Cardiac fibroblast (primary cell): Measurements from ENCODE around the gene CD38.
A peak's percentile ranks its signal among the peaks of the same experiment; 100 is the strongest.

Experiments
- DNase-seq, 2 donors: peaks; one replicate each; pipeline versions ENCODE4 v3.0.0 to v3.0.0-alpha.2; 2010; ENCODE audit warnings: low read depth in 2 of 2
- H3K4me3 ChIP-seq, 2 donors: replicated peaks in 1 of 2; 1 replicate in 1 of 2; 2 replicates in 1 of 2; pipeline ENCODE4 v1.5.1; 2011; ENCODE audit warnings: low read depth in 2 of 2, low read length in 2 of 2, mild to moderate bottlenecking in 2 of 2, moderate library complexity in 1 of 2
- TF ChIP-seq, protein P1 (sequence below): IDR thresholded peaks from one replicate; pipeline ENCODE4 v1.5.1; 2011; ENCODE audit warnings: low read depth, mild to moderate bottlenecking, low read length, inconsistent platforms

The CD38 gene

DNA sequence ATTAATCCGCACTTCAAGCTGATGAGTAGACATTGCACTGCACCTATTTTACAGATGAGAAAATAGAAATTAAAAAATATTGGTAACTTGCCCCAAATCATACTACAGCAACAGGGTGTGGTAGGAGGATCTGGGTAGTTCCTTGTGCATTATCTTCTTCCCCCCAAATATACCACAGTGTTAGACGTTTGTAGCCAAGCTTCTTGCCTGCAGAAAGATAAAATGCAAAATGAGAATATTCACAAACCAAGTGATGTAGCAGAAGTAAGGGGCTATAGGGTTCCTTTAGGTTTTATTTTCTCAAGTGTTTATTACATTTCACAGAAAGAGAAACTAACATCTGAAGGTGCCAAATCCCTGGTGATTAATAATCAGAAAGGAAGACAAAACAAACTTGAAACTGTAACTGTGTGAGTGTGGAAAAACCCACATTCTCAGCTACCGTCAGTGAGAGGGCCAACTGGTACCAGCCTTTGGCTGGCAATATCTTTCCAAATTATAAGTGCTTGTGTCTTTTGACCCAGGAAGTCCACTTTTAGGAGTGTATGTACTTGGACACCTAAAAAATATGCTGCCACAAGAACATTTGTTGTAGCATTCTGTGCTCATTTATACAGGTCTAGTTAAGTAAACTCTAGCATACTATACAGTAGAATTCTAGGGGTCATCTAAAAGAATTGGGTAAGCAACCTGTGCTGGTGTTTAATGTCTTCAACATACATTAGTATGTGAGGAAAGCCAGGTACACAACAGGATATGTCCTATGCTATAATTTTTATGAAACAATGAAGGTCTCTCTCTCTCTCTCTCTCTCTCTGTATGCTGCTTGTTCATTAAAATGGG, 6.7 kb upstream of the CD38 start:
- TF ChIP-seq, protein P1, sequence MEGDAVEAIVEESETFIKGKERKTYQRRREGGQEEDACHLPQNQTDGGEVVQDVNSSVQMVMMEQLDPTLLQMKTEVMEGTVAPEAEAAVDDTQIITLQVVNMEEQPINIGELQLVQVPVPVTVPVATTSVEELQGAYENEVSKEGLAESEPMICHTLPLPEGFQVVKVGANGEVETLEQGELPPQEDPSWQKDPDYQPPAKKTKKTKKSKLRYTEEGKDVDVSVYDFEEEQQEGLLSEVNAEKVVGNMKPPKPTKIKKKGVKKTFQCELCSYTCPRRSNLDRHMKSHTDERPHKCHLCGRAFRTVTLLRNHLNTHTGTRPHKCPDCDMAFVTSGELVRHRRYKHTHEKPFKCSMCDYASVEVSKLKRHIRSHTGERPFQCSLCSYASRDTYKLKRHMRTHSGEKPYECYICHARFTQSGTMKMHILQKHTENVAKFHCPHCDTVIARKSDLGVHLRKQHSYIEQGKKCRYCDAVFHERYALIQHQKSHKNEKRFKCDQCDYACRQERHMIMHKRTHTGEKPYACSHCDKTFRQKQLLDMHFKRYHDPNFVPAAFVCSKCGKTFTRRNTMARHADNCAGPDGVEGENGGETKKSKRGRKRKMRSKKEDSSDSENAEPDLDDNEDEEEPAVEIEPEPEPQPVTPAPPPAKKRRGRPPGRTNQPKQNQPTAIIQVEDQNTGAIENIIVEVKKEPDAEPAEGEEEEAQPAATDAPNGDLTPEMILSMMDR, result no peak
- H3K4me3 ChIP-seq, result no peak overlapping the region
- DNase-seq, result no peak

DNA sequence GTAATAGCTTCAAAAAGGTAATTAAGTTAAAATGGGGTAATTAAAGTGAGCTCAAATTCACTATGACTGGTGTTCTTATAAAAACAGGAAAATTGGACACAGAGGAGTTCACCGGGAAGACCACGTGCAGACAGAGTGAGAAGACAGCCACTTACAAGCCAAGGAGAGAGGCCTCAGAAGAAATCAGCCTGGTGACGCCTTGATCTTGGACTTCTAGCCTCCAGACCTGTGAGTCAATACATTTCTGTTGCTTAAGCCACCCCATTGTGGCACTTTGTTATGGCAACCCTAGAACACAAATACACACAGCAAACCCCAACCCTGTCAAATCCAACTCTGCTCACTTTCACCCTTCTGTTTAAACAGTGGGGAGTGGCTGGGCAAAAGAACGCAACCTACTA, 4.1 kb upstream of the CD38 start:
- TF ChIP-seq, protein P1, result no peak
- DNase-seq, result peak; percentile 2 to 23
- H3K4me3 ChIP-seq, result no peak overlapping the region

DNA sequence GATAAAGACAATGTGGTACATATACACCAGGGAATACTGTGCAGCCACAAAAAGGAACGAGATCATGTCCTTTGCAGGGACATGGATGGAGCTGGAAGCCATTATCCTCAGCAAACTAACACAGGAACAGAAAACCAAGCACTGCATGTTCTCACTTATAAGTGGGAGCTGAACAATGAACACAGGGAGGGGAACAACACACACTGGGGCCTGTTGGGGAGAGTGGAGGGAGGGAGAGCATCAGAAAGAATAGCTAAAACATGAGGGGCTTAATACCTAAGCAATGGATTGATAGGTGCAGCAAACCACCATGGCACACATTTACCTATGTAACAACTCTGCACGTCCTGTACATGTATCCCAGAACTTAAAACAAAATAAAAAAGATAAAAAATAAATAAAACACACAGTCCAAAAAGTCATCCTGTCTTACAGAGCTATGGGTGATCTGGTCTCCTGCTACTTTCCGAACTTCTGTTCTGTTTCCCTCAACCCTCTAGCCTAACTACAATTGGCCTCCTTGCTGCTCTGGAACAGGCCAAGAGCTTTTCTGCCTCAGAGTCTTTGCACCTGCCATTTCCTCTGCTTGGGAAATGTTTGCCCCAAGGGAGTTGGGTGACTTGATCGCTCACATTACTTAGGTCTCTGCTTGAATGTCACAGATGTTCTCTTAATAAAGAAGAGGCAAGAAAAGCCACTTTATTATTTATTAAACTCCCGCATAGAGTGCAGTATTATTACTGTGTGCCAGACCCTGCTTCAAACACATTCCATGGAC, 1.1 kb upstream of the CD38 start:
- TF ChIP-seq, protein P1, result no peak
- DNase-seq, result no peak
- H3K4me3 ChIP-seq, result no peak overlapping the region

DNA sequence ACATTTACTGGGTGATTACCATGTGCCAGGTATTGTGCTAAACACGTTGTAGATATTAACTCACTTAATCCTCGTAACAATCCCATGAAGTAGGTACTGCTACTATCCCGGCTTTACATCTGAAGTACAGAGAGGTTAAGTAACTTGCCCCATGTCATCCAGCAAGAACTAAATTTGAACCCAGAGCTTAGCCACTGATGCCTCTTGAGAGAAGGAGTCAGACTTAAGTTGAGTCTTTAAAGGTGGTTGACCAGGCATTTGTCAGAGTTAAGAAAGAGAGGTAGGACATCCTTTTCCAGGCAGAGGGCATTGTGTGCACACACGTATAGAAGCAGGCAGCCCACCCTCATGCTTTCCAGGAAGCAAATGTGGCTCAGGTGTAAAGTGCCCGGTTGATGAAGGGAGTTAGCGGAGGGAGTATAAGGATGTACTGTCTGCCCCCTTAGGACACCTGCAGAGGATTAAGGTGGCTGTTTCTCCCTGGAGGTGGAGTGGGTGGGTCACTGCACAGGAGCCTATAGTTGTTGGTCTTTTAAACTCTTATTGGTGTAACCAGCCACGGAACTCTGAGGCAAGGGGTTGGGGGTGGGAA, 335 bp upstream of the CD38 start:
- H3K4me3 ChIP-seq, result no peak overlapping the region
- TF ChIP-seq, protein P1, result no peak
- DNase-seq, result no peak

DNA sequence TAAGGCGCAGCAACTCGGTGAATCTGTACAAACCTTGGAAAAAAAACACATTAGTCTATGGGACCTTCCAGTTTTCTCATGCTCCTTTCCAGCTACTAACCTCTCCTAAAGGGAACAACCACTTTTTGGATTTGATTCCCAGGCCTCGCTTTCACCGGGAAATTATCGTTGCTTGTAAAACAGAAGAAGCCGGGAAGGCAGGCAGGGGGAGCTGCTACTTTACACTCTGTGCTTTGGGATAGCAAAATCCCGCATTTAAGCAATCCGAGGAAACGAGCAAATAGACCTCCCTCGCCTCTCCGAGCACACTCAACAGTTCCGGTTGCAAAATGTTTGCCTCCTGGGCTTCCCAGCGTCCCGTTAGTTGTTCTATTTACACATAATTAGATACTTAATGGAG, 1.2 kb downstream of the CD38 start:
- TF ChIP-seq, protein P1, result peak; percentile 55
- peak overlapping the region; percentile 10 to 49 for H3K4me3 ChIP-seq
- DNase-seq, result peak; percentile 75 to 78

DNA sequence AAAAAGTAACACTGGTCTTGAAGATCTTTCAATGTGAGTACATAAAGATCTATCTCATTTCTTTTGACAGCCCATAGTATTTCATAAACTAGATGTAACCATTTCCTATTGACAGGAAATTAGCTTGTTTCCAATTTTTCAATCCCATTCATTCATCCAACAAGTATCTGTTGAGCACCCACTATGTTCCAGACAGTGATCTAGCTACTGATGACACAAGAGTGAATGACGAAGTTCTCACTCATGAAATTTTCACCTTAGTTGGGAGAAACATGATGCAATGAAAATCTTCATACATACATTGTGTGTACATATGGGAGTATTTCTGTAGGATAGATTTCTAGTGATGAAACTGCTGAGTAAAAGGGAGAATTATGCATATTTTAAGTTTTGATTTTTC, 1.7 kb downstream of the CD38 start:
- TF ChIP-seq, protein P1, result no peak
- DNase-seq, result peak in 1 of 2 donors; percentile 33
- H3K4me3 ChIP-seq, result no peak overlapping the region
